Neural crest cell (in vitro differentiated cells): ENCODE data around the gene EXOC3L2. TPM values are rescaled to one million over a fixed set of nuclear protein-coding genes. Genes with fewer than 3 reads are reported as not detected.

Experiments used
- DNase-seq: peaks from one replicate; pipeline ENCODE4 v3.0.0; 2021; ENCODE audit warnings: low read depth, mixed read lengths, low spot score
- H3K27ac Mint-ChIP-seq: one replicate; pipeline ENCODE4 v1.8.0; 2021; ENCODE audit warnings: mild to moderate bottlenecking, mixed read lengths; ENCODE audit not compliant: unreplicated experiment
- H3K27me3 Mint-ChIP-seq: 2 replicates; pipeline ENCODE4 v1.8.0; 2021; ENCODE audit warnings: low read depth, mild to moderate bottlenecking, mixed read lengths
- H3K36me3 Mint-ChIP-seq: 2 replicates; pipeline ENCODE4 v1.8.0; 2021; ENCODE audit warnings: low read depth, mild to moderate bottlenecking, mixed read lengths
- H3K4me1 Mint-ChIP-seq: 2 replicates; pipeline ENCODE4 v1.8.0; 2021; ENCODE audit warnings: mixed read lengths
- H3K4me3 Mint-ChIP-seq: one replicate; pipeline ENCODE4 v1.8.0; 2021; ENCODE audit warnings: mild to moderate bottlenecking, mixed read lengths
- H3K9me3 Mint-ChIP-seq: 2 replicates; pipeline ENCODE4 v1.8.0; 2021; ENCODE audit warnings: mixed read lengths
- total RNA-seq: library from RNA; stranded (reverse); gene quantifications from 2 replicates; pipeline ENCODE4 v1.2.1, GENCODE V29; 2021
- TF ChIP-seq, protein P1 (sequence below): fragments of 200-600 bp; sonication (generic); conservative IDR thresholded peaks from 2 replicates; pipeline ENCODE4 v1.5.0; 2021; ENCODE audit warnings: antibody characterized with exemption, mild to moderate bottlenecking

EXOC3L2 gene
- total RNA-seq, 1 donor from 2014 or later = 0.91 TPM

DNA sequence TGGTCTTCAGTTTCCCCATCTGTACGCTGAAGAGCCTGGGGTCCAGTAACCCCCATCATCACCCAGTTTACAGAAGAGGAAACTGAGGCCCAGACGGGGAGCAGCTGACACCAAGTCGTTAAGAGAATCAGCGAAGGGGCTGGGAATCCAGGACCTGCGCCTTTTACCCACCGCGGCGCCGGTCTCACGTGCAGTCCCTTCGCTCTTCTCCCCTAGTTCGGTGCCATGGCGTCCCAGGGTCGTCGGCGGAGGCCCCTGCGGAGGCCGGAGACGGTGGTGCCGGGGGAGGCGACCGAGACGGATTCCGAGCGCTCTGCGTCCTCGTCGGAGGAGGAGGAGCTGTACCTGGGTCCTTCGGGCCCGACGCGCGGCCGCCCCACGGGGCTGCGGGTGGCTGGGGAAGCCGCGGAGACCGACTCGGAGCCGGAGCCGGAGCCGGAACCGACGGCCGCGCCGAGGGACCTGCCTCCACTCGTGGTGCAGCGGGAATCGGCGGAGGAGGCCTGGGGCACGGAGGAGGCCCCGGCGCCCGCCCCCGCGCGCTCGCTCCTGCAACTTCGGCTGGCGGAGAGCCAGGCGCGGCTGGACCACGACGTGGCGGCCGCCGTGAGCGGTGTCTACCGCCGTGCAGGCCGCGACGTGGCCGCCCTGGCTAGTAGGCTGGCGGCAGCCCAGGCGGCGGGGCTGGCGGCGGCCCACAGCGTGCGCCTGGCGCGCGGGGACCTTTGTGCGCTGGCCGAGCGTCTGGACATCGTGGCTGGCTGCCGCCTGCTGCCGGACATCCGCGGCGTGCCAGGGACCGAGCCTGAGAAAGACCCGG, 65.9 kb downstream of the EXOC3L2 start:
- no peaks in the 10 kb centered on the region for H3K9me3 Mint-ChIP-seq
- no peak for DNase-seq
- TF ChIP-seq, protein P1, sequence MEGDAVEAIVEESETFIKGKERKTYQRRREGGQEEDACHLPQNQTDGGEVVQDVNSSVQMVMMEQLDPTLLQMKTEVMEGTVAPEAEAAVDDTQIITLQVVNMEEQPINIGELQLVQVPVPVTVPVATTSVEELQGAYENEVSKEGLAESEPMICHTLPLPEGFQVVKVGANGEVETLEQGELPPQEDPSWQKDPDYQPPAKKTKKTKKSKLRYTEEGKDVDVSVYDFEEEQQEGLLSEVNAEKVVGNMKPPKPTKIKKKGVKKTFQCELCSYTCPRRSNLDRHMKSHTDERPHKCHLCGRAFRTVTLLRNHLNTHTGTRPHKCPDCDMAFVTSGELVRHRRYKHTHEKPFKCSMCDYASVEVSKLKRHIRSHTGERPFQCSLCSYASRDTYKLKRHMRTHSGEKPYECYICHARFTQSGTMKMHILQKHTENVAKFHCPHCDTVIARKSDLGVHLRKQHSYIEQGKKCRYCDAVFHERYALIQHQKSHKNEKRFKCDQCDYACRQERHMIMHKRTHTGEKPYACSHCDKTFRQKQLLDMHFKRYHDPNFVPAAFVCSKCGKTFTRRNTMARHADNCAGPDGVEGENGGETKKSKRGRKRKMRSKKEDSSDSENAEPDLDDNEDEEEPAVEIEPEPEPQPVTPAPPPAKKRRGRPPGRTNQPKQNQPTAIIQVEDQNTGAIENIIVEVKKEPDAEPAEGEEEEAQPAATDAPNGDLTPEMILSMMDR = no peak
- H3K4me3 Mint-ChIP-seq = peak overlapping the region; percentile 95
- H3K27me3 Mint-ChIP-seq = no peaks in the 10 kb centered on the region
- no peak overlapping the region for H3K27ac Mint-ChIP-seq
- peaks cover 22% of the 10 kb centered on the region for H3K4me1 Mint-ChIP-seq
- H3K36me3 Mint-ChIP-seq = no peaks in the 10 kb centered on the region

DNA sequence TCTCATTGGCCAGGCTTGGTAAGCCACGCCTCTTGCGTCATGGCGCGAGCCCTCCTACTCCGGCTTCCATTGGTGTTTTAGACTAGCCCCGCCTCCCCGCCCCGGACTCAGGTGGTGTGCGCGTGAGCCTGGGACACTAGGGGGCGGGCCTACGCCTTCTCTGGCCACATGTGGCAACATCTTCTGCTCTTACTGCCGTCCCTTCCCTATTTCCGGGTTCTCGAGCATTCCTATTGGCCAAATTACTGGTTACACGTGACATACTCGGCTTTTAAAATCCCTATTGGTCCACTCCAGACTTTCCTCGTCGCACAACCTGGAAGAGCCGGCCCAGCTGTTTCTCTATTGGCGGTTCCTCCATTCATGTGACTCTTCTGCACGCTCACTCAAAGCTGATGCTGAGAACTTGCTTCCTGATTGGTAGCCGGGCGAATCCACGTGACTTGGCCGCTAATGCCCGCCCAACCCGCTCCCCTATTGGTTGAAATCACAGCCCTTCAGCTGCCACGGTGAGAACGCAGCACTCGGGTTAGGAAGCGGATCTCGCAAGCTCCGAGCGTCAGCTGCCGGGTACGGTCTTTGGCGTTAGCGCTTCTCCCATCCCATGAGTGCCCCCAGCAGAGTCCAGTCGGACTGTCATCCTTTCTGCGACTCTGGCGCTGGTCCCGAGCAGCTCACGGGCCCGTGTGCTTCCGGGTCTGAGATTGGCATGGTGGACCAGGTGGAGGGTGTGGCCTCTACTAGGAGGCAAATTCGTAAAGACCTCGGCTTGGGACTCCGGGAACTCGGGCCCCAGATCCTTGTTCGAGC, 66.7 kb downstream of the EXOC3L2 start, which contains the start of gene BLOC1S3:
TSS of gene BLOC1S3 (plus strand) at position 523 of the 810 bp plus-strand sequence. CDS start 513 bp downstream, outside the sequence.
- Mint-ChIP-seq H3K36me3 (no peaks in the 10 kb centered on the region), H3K27ac (peak within 1 kb of the TSS; percentile 71), H3K9me3 (no peaks in the 10 kb centered on the region), H3K4me1 (peaks cover 22% of the 10 kb centered on the region), H3K4me3 (peak within 1 kb of the TSS; percentile 95), H3K27me3 (no peaks in the 10 kb centered on the region)
- DNase-seq = peak; percentile 99
- TF ChIP-seq, protein P1 = peak; percentile 66

DNA sequence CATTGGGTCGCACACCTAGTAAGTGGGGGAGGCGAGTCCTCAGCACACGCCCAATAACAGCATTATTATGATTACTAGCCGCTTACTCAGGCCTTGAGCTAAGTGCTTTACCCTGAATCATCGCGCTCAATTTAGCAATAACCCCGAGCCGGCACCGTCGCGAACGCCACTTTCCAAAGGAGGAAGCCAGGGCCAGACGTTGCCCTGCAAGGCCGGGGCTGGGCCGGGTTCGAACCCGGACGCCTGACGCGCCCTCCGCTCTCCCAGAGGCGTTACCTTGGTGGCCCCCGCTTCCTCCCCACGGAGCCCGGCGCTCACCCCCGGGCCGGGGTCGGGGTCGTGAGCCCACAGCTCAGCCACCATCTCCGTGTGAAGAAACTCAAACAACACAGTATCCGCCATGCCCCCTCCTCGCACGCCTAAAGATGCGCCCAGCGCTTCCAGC, 67.4 kb downstream of the EXOC3L2 start, which contains the start of gene TRAPPC6A:
TSS of gene TRAPPC6A (minus strand) at position 421 of the 445 bp plus-strand sequence. CDS start at position 402, 19 bp downstream.
- no peaks in the 10 kb centered on the region for H3K9me3 Mint-ChIP-seq
- H3K27me3 Mint-ChIP-seq = no peaks in the 10 kb centered on the region
- TF ChIP-seq, protein P1 = no peak
- DNase-seq = no peak
- peak within 1 kb of the TSS; percentile 95 for H3K4me3 Mint-ChIP-seq
- peaks cover 22% of the 10 kb centered on the region for H3K4me1 Mint-ChIP-seq
- H3K27ac Mint-ChIP-seq = peak within 1 kb of the TSS; percentile 71
- no peaks in the 10 kb centered on the region for H3K36me3 Mint-ChIP-seq

DNA sequence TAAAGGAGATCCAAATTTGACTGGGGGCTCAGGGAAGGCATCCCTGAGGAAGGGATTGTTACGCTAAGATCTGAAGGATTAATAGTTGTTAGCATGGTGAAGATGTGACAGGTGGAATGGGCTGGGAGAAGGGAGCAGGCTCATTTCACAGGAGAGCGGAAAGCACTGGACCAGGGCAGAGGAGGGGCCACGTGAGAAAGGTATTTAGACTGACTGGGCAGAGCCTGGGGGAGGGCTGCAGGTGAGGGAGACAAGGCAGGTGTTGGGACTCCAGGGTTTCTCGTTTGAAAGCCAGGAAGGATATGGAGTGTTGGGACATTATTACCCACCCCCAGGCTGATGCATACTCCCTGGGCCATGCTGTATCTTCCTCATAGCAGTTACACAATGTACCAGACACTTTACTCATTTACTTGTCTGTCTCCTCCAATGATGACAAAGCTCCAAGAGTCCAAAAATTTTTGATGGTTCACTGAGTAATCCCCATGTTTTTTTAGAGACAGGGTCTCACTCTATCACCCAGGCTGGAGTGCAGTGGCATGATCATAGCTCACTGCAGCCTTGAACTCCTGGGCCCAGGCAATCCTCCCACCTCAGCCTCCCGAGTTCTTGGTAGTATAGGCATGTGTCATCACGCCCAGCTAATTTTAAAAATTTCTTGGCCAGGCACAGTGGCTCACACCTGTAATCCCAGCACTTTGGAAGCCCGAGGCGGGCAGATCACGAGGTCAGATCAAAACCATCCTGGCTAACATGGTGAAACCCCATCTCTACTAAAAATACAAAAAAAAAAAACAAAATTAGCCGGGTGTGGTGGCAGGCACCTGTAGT, 69.5 kb downstream of the EXOC3L2 start:
- Mint-ChIP-seq H3K4me3 (peak overlapping the region; percentile 65), H3K4me1 (peaks cover 19% of the 10 kb centered on the region), H3K27ac (no peak overlapping the region)

More for the DNA sequence above, 69.5 kb downstream of the EXOC3L2 start:
- DNase-seq = no peak
- H3K36me3 Mint-ChIP-seq = no peaks in the 10 kb centered on the region
- TF ChIP-seq, protein P1 = no peak
- H3K9me3 Mint-ChIP-seq = no peaks in the 10 kb centered on the region
- H3K27me3 Mint-ChIP-seq = no peaks in the 10 kb centered on the region
